Neural progenitor cell (in vitro differentiated cells): Measurements from ENCODE around the gene XPO4. TPM values are rescaled to one million over a fixed set of nuclear protein-coding genes. Genes with fewer than 3 reads are reported as not detected.

Source experiments
- DNase-seq: peaks from one replicate; pipeline ENCODE4 v3.0.0-alpha.2; 2016; ENCODE audit warnings: low spot score
- H2AFZ ChIP-seq: fragments of 200-600 bp; sonication (generic); replicated peaks from 2 replicates; pipeline ENCODE4 v1.6.1; 2016; ENCODE audit warnings: antibody characterized with exemption
- H3F3A ChIP-seq: fragments of 200-600 bp; sonication (generic); 2 replicates; pipeline ENCODE4 v1.6.1; 2016; ENCODE audit warnings: antibody characterized with exemption, low read depth
- H3K27ac ChIP-seq: fragments of 200-600 bp; sonication (generic); 2 replicates; pipeline ENCODE4 v1.5.1; 2016; ENCODE audit warnings: mild to moderate bottlenecking
- H3K27me3 ChIP-seq: fragments of 200-600 bp; sonication (generic); 2 replicates; pipeline ENCODE4 v1.6.1; 2016; ENCODE audit warnings: mild to moderate bottlenecking, moderate library complexity
- H3K36me3 ChIP-seq: fragments of 200-600 bp; sonication (generic); 2 replicates; pipeline ENCODE4 v1.5.1; 2016
- H3K4me1 ChIP-seq: fragments of 200-600 bp; sonication (generic); 2 replicates; pipeline ENCODE4 v1.6.1; 2016; ENCODE audit warnings: mixed run types
- H3K4me2 ChIP-seq: fragments of 200-600 bp; sonication (generic); 2 replicates; pipeline ENCODE4 v1.6.1; 2016
- H3K4me3 ChIP-seq: fragments of 200-600 bp; sonication (generic); 2 replicates; pipeline ENCODE4 v1.5.1; 2016
- H3K79me2 ChIP-seq: fragments of 200-600 bp; sonication (generic); 2 replicates; pipeline ENCODE4 v1.6.1; 2016; ENCODE audit warnings: low read depth
- H3K9ac ChIP-seq: fragments of 200-600 bp; sonication (generic); 2 replicates; pipeline ENCODE4 v1.6.1; 2016
- H3K9me3 ChIP-seq: fragments of 200-600 bp; sonication (generic); 2 replicates; pipeline ENCODE4 v1.5.1; 2016; ENCODE audit warnings: low read depth
- H4K20me1 ChIP-seq: fragments of 200-600 bp; sonication (generic); 2 replicates; pipeline ENCODE4 v1.6.1; 2016; ENCODE audit warnings: low read depth
- H3K27ac Mint-ChIP-seq: 3 replicates; pipeline ENCODE4 v1.8.0; 2021; ENCODE audit warnings: mixed read lengths
- H3K27me3 Mint-ChIP-seq: 2 replicates; pipeline ENCODE4 v1.8.0; 2022; ENCODE audit warnings: low read depth, mild to moderate bottlenecking, inconsistent platforms, moderate library complexity, mixed read lengths; ENCODE audit not compliant: insufficient read depth
- H3K36me3 Mint-ChIP-seq: 3 replicates; pipeline ENCODE4 v1.8.0; 2021; ENCODE audit warnings: mixed read lengths
- H3K4me1 Mint-ChIP-seq: 3 replicates; pipeline ENCODE4 v1.8.0; 2021; ENCODE audit warnings: mixed read lengths
- H3K4me3 Mint-ChIP-seq: 3 replicates; pipeline ENCODE4 v1.8.0; 2021; ENCODE audit warnings: mild to moderate bottlenecking, moderate library complexity, mixed read lengths
- H3K9me3 Mint-ChIP-seq: 3 replicates; pipeline ENCODE4 v1.8.0; 2020; ENCODE audit warnings: mixed read lengths
- EZH2 ChIP-seq: fragments of 200-600 bp; sonication (generic); IDR thresholded peaks from 2 replicates; pipeline ENCODE4 v1.6.1; 2017; ENCODE audit warnings: antibody characterized with exemption, mild to moderate bottlenecking, moderate library complexity
- EZH2phosphoT487 ChIP-seq: fragments of 200-600 bp; sonication (generic); IDR thresholded peaks from 2 replicates; pipeline ENCODE4 v1.6.1; 2017; ENCODE audit warnings: antibody characterized with exemption
- total RNA-seq: library from RNA; depleted of rRNA; stranded (reverse); fragments of >200 nt; gene quantifications from 2 replicates; pipeline ENCODE4 v1.2.3, GENCODE V29; 2015; ENCODE audit warnings: low replicate concordance
- TF ChIP-seq, protein P1 (sequence below): fragments of 200-600 bp; sonication (generic); IDR thresholded peaks from 2 replicates; pipeline ENCODE4 v1.5.1; 2017; ENCODE audit warnings: antibody characterized with exemption, mild to moderate bottlenecking

The XPO4 gene
- total RNA-seq, 1 donor from 2014 or later, result 44.9 TPM

- no peaks in the 10 kb centered on the region for H3K79me2 ChIP-seq
- H3K36me3 ChIP-seq, result peaks cover 8% of the 10 kb centered on the region
- H3K4me3 Mint-ChIP-seq, result no peak overlapping the region
- H3K9ac ChIP-seq, result no peak overlapping the region
- H3F3A ChIP-seq, result peaks cover 5% of the 10 kb centered on the region
- no peaks in the 10 kb centered on the region for H4K20me1 ChIP-seq
- H3K4me1 ChIP-seq, result no peaks in the 10 kb centered on the region
- H3K27ac Mint-ChIP-seq, result no peak overlapping the region
- H3K9me3 ChIP-seq, result no peaks in the 10 kb centered on the region
- no peaks in the 10 kb centered on the region for H3K27me3 ChIP-seq
- TF ChIP-seq, protein P1, sequence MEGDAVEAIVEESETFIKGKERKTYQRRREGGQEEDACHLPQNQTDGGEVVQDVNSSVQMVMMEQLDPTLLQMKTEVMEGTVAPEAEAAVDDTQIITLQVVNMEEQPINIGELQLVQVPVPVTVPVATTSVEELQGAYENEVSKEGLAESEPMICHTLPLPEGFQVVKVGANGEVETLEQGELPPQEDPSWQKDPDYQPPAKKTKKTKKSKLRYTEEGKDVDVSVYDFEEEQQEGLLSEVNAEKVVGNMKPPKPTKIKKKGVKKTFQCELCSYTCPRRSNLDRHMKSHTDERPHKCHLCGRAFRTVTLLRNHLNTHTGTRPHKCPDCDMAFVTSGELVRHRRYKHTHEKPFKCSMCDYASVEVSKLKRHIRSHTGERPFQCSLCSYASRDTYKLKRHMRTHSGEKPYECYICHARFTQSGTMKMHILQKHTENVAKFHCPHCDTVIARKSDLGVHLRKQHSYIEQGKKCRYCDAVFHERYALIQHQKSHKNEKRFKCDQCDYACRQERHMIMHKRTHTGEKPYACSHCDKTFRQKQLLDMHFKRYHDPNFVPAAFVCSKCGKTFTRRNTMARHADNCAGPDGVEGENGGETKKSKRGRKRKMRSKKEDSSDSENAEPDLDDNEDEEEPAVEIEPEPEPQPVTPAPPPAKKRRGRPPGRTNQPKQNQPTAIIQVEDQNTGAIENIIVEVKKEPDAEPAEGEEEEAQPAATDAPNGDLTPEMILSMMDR, result no peak
- no peak for TF ChIP-seq EZH2
- no peak for TF ChIP-seq EZH2phosphoT487
- H3K4me2 ChIP-seq, result no peak overlapping the region
- peaks cover 3% of the 10 kb centered on the region for H3K36me3 Mint-ChIP-seq
- no peaks in the 10 kb centered on the region for H3K9me3 Mint-ChIP-seq
- no peak overlapping the region for H2AFZ ChIP-seq
- no peak overlapping the region for H3K27ac ChIP-seq
- no peak overlapping the region for H3K4me3 ChIP-seq
- no peaks in the 10 kb centered on the region for H3K27me3 Mint-ChIP-seq
- peaks cover 2% of the 10 kb centered on the region for H3K4me1 Mint-ChIP-seq
- no peak for DNase-seq
Measured at GRCh38 chr13:20824762-20825476, 77.6 kb downstream of the XPO4 start.

DNA sequence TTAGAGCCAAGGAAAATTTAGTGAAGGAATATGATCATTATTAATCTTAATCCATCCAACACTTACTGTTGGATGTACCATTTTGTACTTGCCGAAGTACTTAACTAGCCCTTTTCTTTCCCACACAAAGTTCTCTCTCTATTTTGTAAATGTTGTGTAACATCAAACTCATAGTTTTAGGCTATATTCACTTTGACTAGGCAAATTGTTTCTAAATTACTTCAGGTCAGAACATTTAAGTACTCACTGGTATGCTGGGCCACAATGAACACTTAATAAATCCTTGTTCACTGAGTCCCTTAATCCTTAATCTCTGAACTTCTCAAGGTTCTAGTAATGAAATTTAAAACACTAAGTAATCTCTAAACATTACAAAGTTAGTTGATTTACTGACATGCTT, 79.5 kb downstream of the XPO4 start:
- no peak for TF ChIP-seq EZH2phosphoT487
- TF ChIP-seq EZH2, result no peak
- TF ChIP-seq, protein P1, result no peak
- H3K79me2 ChIP-seq, result no peaks in the 10 kb centered on the region
- Mint-ChIP-seq H3K36me3 (peaks cover 5% of the 10 kb centered on the region), H3K4me3 (no peak overlapping the region), H3K9me3 (no peaks in the 10 kb centered on the region), H3K27ac (no peak overlapping the region), H3K4me1 (no peaks in the 10 kb centered on the region), H3K27me3 (no peaks in the 10 kb centered on the region)
- H3F3A ChIP-seq, result no peaks in the 10 kb centered on the region
- no peak overlapping the region for H3K4me2 ChIP-seq
- no peak overlapping the region for H3K27ac ChIP-seq
- no peak overlapping the region for H3K9ac ChIP-seq
- H4K20me1 ChIP-seq, result no peaks in the 10 kb centered on the region
- peaks cover 8% of the 10 kb centered on the region for H3K36me3 ChIP-seq
- H2AFZ ChIP-seq, result no peak overlapping the region
- H3K9me3 ChIP-seq, result no peaks in the 10 kb centered on the region
- no peaks in the 10 kb centered on the region for H3K27me3 ChIP-seq
- no peak overlapping the region for H3K4me3 ChIP-seq
- no peaks in the 10 kb centered on the region for H3K4me1 ChIP-seq
- DNase-seq, result no peak

- Histone ChIP-seq H3K79me2 (no peaks in the 10 kb centered on the region), H3K4me2 (no peak overlapping the region), H4K20me1 (no peaks in the 10 kb centered on the region), H3F3A (no peaks in the 10 kb centered on the region), H3K9ac (no peak overlapping the region), H3K27me3 (no peaks in the 10 kb centered on the region), H2AFZ (no peak overlapping the region), H3K9me3 (no peaks in the 10 kb centered on the region), H3K4me3 (no peak overlapping the region), H3K27ac (no peak overlapping the region), H3K36me3 (peaks cover 8% of the 10 kb centered on the region), H3K4me1 (no peaks in the 10 kb centered on the region)
- no peak for DNase-seq
- Mint-ChIP-seq H3K4me1 (no peaks in the 10 kb centered on the region), H3K4me3 (no peak overlapping the region), H3K27me3 (no peaks in the 10 kb centered on the region), H3K9me3 (no peaks in the 10 kb centered on the region), H3K27ac (no peak overlapping the region), H3K36me3 (peaks cover 7% of the 10 kb centered on the region)
- TF ChIP-seq EZH2phosphoT487 (no peak), EZH2 (no peak)
- TF ChIP-seq, protein P1, result no peak
Measured at GRCh38 chr13:20822406-20822805, 80.1 kb downstream of the XPO4 start.
